Vagina (tissue), 2 donors: ENCODE measurements around the gene AP1G2. TPM values are rescaled to one million over a fixed set of nuclear protein-coding genes. Genes with fewer than 3 reads are reported as not detected.

Source experiments
- DNase-seq, 2 donors: peaks; one replicate each; pipeline ENCODE4 v3.0.0-alpha.2; 2017; ENCODE audit errors: extremely low spot score in 2 of 2
- H3K27ac ChIP-seq: fragments of 200-600 bp; sonication (generic); one replicate; pipeline ENCODE4 v1.5.1; 2019
- H3K27me3 ChIP-seq: fragments of 200-600 bp; sonication (generic); one replicate; pipeline ENCODE4 v1.5.1; 2019
- H3K36me3 ChIP-seq, 2 donors: fragments of 200-600 bp; sonication (generic); one replicate each; pipeline ENCODE4 v1.5.1; 2017 to 2019
- H3K4me1 ChIP-seq: fragments of 200-600 bp; sonication (generic); one replicate; pipeline ENCODE4 v1.5.1; 2019
- H3K4me3 ChIP-seq, 2 donors: fragments of 200-600 bp; sonication (generic); 1 replicate in 1 of 2; 2 replicates in 1 of 2; pipeline ENCODE4 v1.5.1; 2016 to 2019
- H3K9me3 ChIP-seq: fragments of 200-600 bp; sonication (generic); one replicate; pipeline ENCODE4 v1.5.1; 2019
- CTCF ChIP-seq, 3 experiments: fragments of 450-650 bp in 2 of 3; fragments of 200-600 bp in 1 of 3; sonication (generic) in 1 of 3; IDR thresholded peaks; one replicate each; pipeline ENCODE4 v1.5.1; 2017 to 2019; ENCODE audit warnings: antibody characterized with exemption in 3 of 3, mild to moderate bottlenecking in 2 of 3, moderate library complexity in 2 of 3
- POLR2A ChIP-seq, 2 donors: fragments of 450-650 bp; IDR thresholded peaks; one replicate each; pipeline ENCODE4 v1.6.1; 2017; ENCODE audit warnings: antibody characterized with exemption in 2 of 2, mild to moderate bottlenecking in 2 of 2, moderate library complexity in 2 of 2
- POLR2AphosphoS5 ChIP-seq, 2 donors: sonication (generic); formaldehyde crosslinking; IDR thresholded peaks; one replicate each; pipeline ENCODE4 v1.9.0; 2017; ENCODE audit warnings: antibody characterized with exemption in 2 of 2, mild to moderate bottlenecking in 2 of 2, low read depth in 1 of 2; ENCODE audit not compliant: insufficient read depth in 1 of 2
- intact Hi-C: fragments of 100-400 bp; cut with DNase I; formaldehyde crosslinking; loops from one replicate; pipeline ENCODE4 v1.15.1; 2023
- total RNA-seq: library from RNA; depleted of rRNA; stranded (reverse); fragments of >200 nt; gene quantifications from one replicate; pipeline ENCODE4 v1.2.3, GENCODE V29; 2016

The AP1G2 gene
- total RNA-seq, 1 donor from 2014 or later: 122 TPM

GRCh38 chr14:23561873-23562821 is 5.4 kb downstream of the AP1G2 start:
- Histone ChIP-seq H3K27me3 (no peaks in the 10 kb centered on the region), H3K27ac (no peak overlapping the region), H3K4me3 (no peak overlapping the region), H3K9me3 (no peaks in the 10 kb centered on the region), H3K36me3 (peaks cover 0 to 36% of the 10 kb centered on the region in 2 donors), H3K4me1 (peaks cover 27% of the 10 kb centered on the region)
- no peak for TF ChIP-seq POLR2AphosphoS5 (IDR thresholded peaks at IDR 0.05; ENCODE audit: insufficient read depth in 1 of 2, low read depth in 1 of 2)
- TF ChIP-seq CTCF (IDR thresholded peaks at IDR 0.05): no peak
- TF ChIP-seq POLR2A (IDR thresholded peaks at IDR 0.05): no peak
- DNase-seq: no peak
- intact Hi-C loops: loop anchor here (5.0 kb wide), 1 partner anchor 240 kb away; the partner anchor contains the start of gene PABPN1

GRCh38 chr14:23561259-23561658 is 6.3 kb downstream of the AP1G2 start:
- Histone ChIP-seq H3K9me3 (no peaks in the 10 kb centered on the region), H3K36me3 (peaks cover 0 to 36% of the 10 kb centered on the region in 2 donors), H3K4me1 (peaks cover 27% of the 10 kb centered on the region), H3K27ac (no peak overlapping the region), H3K4me3 (no peak overlapping the region), H3K27me3 (no peaks in the 10 kb centered on the region)
- no peak for TF ChIP-seq POLR2A (IDR thresholded peaks at IDR 0.05)
- TF ChIP-seq POLR2AphosphoS5 (IDR thresholded peaks at IDR 0.05; ENCODE audit: insufficient read depth in 1 of 2, low read depth in 1 of 2): no peak
- TF ChIP-seq CTCF (IDR thresholded peaks at IDR 0.05): no peak
- DNase-seq: no peak
- intact Hi-C loops: loop anchor here (5.0 kb wide), 1 partner anchor 239 kb away; the partner anchor contains the start of gene PABPN1

- Histone ChIP-seq H3K4me3 (no peak overlapping the region), H3K4me1 (peaks cover 32% of the 10 kb centered on the region), H3K27ac (no peak overlapping the region), H3K36me3 (peaks cover 0 to 36% of the 10 kb centered on the region in 2 donors), H3K9me3 (no peaks in the 10 kb centered on the region), H3K27me3 (no peaks in the 10 kb centered on the region)
- intact Hi-C loops: loop anchor here (5.0 kb wide), 1 partner anchor 238 kb away; the partner anchor contains the start of gene PABPN1
- no peak for DNase-seq
- no peak for TF ChIP-seq POLR2AphosphoS5 (IDR thresholded peaks at IDR 0.05; ENCODE audit: insufficient read depth in 1 of 2, low read depth in 1 of 2)
- TF ChIP-seq POLR2A (IDR thresholded peaks at IDR 0.05): no peak
- no peak for TF ChIP-seq CTCF (IDR thresholded peaks at IDR 0.05)
These were observed 7.6 kb downstream of the AP1G2 start for GRCh38 chr14:23559926-23560520.

GRCh38 chr14:23559010-23559925 is 8.3 kb downstream of the AP1G2 start:
- Histone ChIP-seq H3K27me3 (no peaks in the 10 kb centered on the region), H3K27ac (no peak overlapping the region), H3K4me1 (peaks cover 34% of the 10 kb centered on the region), H3K36me3 (peaks cover 0 to 36% of the 10 kb centered on the region in 2 donors), H3K9me3 (no peaks in the 10 kb centered on the region), H3K4me3 (no peak overlapping the region)
- TF ChIP-seq CTCF (IDR thresholded peaks at IDR 0.05) (peak in 2 of 3 experiments; percentile 38 to 68), POLR2A (IDR thresholded peaks at IDR 0.05) (no peak), POLR2AphosphoS5 (IDR thresholded peaks at IDR 0.05; ENCODE audit: insufficient read depth in 1 of 2, low read depth in 1 of 2) (no peak)
- no peak for DNase-seq
- intact Hi-C loops: no loop called here
